Endothelial cell of umbilical vein (primary cell): ENCODE measurements around the gene FOLR1. TPM values are rescaled to one million over a fixed set of nuclear protein-coding genes. Genes with fewer than 3 reads are reported as not detected.

Source experiments
- BruUV-seq: library from RNA; stranded (reverse); fragments of 400-500 nt; replicated peaks from 2 replicates; lab custom pipeline; 2021; lab: Mats Ljungman, UMichigan
- CTCF ChIA-PET: fragments of 300-600, 350-600 bp; sonication (Branson Sonifier 250); formaldehyde crosslinking; loops from one replicate; lab custom pipeline; 2021; ENCODE audit warnings: antibody characterized with exemption, inconsistent platforms; lab: Charles Lee
- POLR2A ChIA-PET: fragments of 300-600, 350-600 bp; sonication (Branson Sonifier 250); formaldehyde crosslinking; loops from one replicate; lab custom pipeline; 2021; ENCODE audit warnings: antibody characterized with exemption, inconsistent platforms; lab: Charles Lee
- DNase-seq: peaks from one replicate; pipeline ENCODE4 v3.0.0-alpha.2; 2011; ENCODE audit warnings: low read depth, low spot score
- FAIRE-seq: peaks from 2 replicates; lab custom pipeline; 2011; peaks lifted over from hg19 to GRCh38; lab: Jason Lieb, UNC
- H2AFZ ChIP-seq: 2 replicates; pipeline ENCODE4 v1.6.0; 2012; ENCODE audit warnings: low read depth, low read length, control low read depth, inconsistent platforms
- H3K27ac ChIP-seq: 2 replicates; pipeline ENCODE4 v1.5.1; 2011; ENCODE audit warnings: low read depth, mild to moderate bottlenecking, control low read depth, low read length, moderate library complexity; ENCODE audit not compliant: insufficient read depth
- H3K27me3 ChIP-seq, 2 experiments: 2 replicates each; pipeline versions ENCODE4 v1.6.0 to v1.6.1; 2011; ENCODE audit warnings: low read length in 2 of 2, mixed read lengths in 1 of 2; ENCODE audit not compliant: control insufficient read depth in 2 of 2, insufficient read depth in 2 of 2
- H3K36me3 ChIP-seq, 2 experiments: 2 replicates in 1 of 2; 3 replicates in 1 of 2; pipeline ENCODE4 v1.5.1; 2011; ENCODE audit warnings: low read length in 2 of 2, mild to moderate bottlenecking in 1 of 2, moderate library complexity in 1 of 2; ENCODE audit not compliant: control insufficient read depth in 2 of 2, insufficient read depth in 2 of 2; ENCODE audit errors: extremely low read depth in 1 of 2
- H3K4me1 ChIP-seq: 3 replicates; pipeline ENCODE4 v1.5.1; 2011; ENCODE audit warnings: mild to moderate bottlenecking, low read length; ENCODE audit not compliant: control insufficient read depth, insufficient read depth; ENCODE audit errors: extremely low read depth
- H3K4me2 ChIP-seq: 2 replicates; pipeline ENCODE4 v1.6.1; 2011; ENCODE audit warnings: low read length, control low read depth, mixed read lengths; ENCODE audit not compliant: insufficient read depth
- H3K4me3 ChIP-seq, 3 experiments: fragments of 200-600 bp in 1 of 3; sonication (generic), shearing (Covaris generic) in 1 of 3; replicated peaks in 1 of 3; 2 replicates each; pipeline ENCODE4 v1.5.1; 2011 to 2016; ENCODE audit warnings: control low read depth in 3 of 3, low read length in 3 of 3, mild to moderate bottlenecking in 2 of 3, inconsistent platforms in 1 of 3, low read depth in 1 of 3, moderate library complexity in 1 of 3; ENCODE audit not compliant: insufficient read depth in 1 of 3
- H3K79me2 ChIP-seq: 2 replicates; pipeline ENCODE4 v1.6.0; 2012; ENCODE audit warnings: low read length, inconsistent platforms; ENCODE audit not compliant: control insufficient read depth, insufficient read depth
- H3K9ac ChIP-seq: replicated peaks from 2 replicates; pipeline ENCODE3; 2011; ENCODE audit warnings: low read length, control low read depth; ENCODE audit not compliant: insufficient read depth; ENCODE audit errors: extremely low read depth
- H3K9me1 ChIP-seq: replicated peaks from 3 replicates; pipeline ENCODE4 v1.6.0; 2011; ENCODE audit warnings: mild to moderate bottlenecking, low read length; ENCODE audit not compliant: control insufficient read depth, insufficient read depth; ENCODE audit errors: extremely low read depth
- H3K9me3 ChIP-seq: replicated peaks from 2 replicates; pipeline ENCODE4 v1.5.1; 2012; ENCODE audit warnings: low read length, inconsistent platforms; ENCODE audit not compliant: control insufficient read depth, insufficient read depth
- H4K20me1 ChIP-seq: replicated peaks from 2 replicates; pipeline ENCODE3; 2011; ENCODE audit warnings: mild to moderate bottlenecking, low read length; ENCODE audit not compliant: control insufficient read depth, insufficient read depth; ENCODE audit errors: extremely low read depth
- EZH2 ChIP-seq: IDR thresholded peaks from 2 replicates; pipeline ENCODE4 v1.6.1; 2012; ENCODE audit warnings: borderline replicate concordance, low read depth, mild to moderate bottlenecking, moderate library complexity, low read length, inconsistent platforms; ENCODE audit not compliant: severe bottlenecking
- FOS ChIP-seq: IDR thresholded peaks from 2 replicates; pipeline ENCODE4 v1.6.1; 2011; ENCODE audit warnings: mild to moderate bottlenecking, low read length, moderate library complexity, borderline replicate concordance; ENCODE audit not compliant: insufficient read depth
- GATA2 ChIP-seq: IDR thresholded peaks from 2 replicates; pipeline ENCODE4 v1.7.0; 2011; ENCODE audit warnings: low read depth, mild to moderate bottlenecking, moderate library complexity, mixed read lengths, low read length; ENCODE audit not compliant: insufficient read length, insufficient read depth
- JUN ChIP-seq: IDR thresholded peaks from 2 replicates; pipeline ENCODE4 v1.6.1; 2011; ENCODE audit warnings: borderline replicate concordance, low read depth; ENCODE audit not compliant: insufficient read length, insufficient read depth
- MYC ChIP-seq: IDR thresholded peaks from one replicate; pipeline ENCODE4 v1.6.1; 2011; ENCODE audit warnings: mild to moderate bottlenecking, low read depth, low read length
- POLR2A ChIP-seq: IDR thresholded peaks from 2 replicates; pipeline ENCODE4 v1.6.1; 2012; ENCODE audit warnings: low read depth, mild to moderate bottlenecking, control low read depth, low read length
- POLR2AphosphoS5 ChIP-seq: IDR thresholded peaks from 2 replicates; pipeline ENCODE4 v1.6.1; 2012; ENCODE audit warnings: low read depth, mild to moderate bottlenecking, control low read depth, low read length, moderate library complexity; ENCODE audit not compliant: insufficient read depth
- dilution Hi-C: fragments of 300-500 bp; cut with MboI; formaldehyde crosslinking; loops from one replicate; pipeline ENCODE4 v1.15.0; 2019; ENCODE audit warnings: low sequenced_read_pairs; ENCODE audit not compliant: extremely low pct_ligation_motif_present
- intact Hi-C: fragments of 100-400 bp; cut with micrococcal nuclease; formaldehyde crosslinking; loops from one replicate; pipeline ENCODE4 v1.10.0; 2022
- polyA plus RNA-seq, 4 experiments: library from polyadenylated mRNA; depleted of rRNA in 3 of 4; stranded (reverse) in 3 of 4; unstranded in 1 of 4; fragments of >200 nt; gene quantifications; 2 replicates each; pipeline versions ENCODE4 v1.2.1 to v1.2.3, GENCODE V29; 2011 to 2012; ENCODE audit warnings: missing spikeins in 1 of 4
- total RNA-seq: library from RNA; stranded (reverse); gene quantifications from 2 replicates; pipeline ENCODE4 v1.2.3, GENCODE V29; 2021
- TF ChIP-seq, protein P1 (sequence below), 2 donors: IDR thresholded peaks; 1 replicate in 1 of 2; 2 replicates in 1 of 2; pipeline ENCODE4 v1.5.1; 2011; ENCODE audit warnings: low read length in 2 of 2, mild to moderate bottlenecking in 2 of 2, moderate library complexity in 2 of 2, control low read depth in 1 of 2, inconsistent platforms in 1 of 2, low read depth in 1 of 2; ENCODE audit not compliant: insufficient read depth in 1 of 2; ENCODE audit errors: extremely low read depth in 1 of 2
- TF ChIP-seq, protein P2 (sequence below): IDR thresholded peaks from 2 replicates; pipeline ENCODE4 v1.6.1; 2011; ENCODE audit not compliant: insufficient read depth, insufficient read length

The FOLR1 gene
- total and polyA plus RNA-seq, 2 donors (not counting 3 experiments of a cell fraction or from before 2014, with no cell fraction given): not detected

DNA sequence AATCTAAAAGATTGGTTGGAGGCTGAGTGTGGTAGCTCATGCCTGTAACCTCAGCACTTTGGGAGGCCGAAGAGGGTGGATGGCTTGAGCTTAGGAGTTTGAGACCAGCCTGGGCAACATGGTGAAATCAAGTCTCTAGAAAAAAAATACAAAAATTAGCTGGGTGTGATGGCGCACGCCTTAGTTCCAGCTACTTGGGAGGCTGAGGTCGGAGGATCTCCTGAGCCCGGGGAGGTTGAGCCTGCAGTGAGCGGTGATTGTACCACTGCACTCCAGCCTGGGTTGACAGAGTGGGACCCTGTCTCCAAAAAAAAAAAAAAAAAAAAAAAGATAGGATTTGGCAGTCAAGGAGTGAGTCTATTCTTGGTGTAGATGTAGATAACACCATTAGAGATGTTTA is 10.6 kb downstream of the FOLR1 start:
- FAIRE-seq: no peak
- no peaks in the 10 kb centered on the region for H3K9me3 ChIP-seq
- H3K9me1 ChIP-seq: no peaks in the 10 kb centered on the region
- TF ChIP-seq GATA2 (no peak), MYC (no peak), JUN (no peak), POLR2AphosphoS5 (no peak), FOS (no peak), EZH2 (no peak), POLR2A (no peak)
- TF ChIP-seq, protein P1, sequence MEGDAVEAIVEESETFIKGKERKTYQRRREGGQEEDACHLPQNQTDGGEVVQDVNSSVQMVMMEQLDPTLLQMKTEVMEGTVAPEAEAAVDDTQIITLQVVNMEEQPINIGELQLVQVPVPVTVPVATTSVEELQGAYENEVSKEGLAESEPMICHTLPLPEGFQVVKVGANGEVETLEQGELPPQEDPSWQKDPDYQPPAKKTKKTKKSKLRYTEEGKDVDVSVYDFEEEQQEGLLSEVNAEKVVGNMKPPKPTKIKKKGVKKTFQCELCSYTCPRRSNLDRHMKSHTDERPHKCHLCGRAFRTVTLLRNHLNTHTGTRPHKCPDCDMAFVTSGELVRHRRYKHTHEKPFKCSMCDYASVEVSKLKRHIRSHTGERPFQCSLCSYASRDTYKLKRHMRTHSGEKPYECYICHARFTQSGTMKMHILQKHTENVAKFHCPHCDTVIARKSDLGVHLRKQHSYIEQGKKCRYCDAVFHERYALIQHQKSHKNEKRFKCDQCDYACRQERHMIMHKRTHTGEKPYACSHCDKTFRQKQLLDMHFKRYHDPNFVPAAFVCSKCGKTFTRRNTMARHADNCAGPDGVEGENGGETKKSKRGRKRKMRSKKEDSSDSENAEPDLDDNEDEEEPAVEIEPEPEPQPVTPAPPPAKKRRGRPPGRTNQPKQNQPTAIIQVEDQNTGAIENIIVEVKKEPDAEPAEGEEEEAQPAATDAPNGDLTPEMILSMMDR (IDR thresholded peaks at IDR 0.05; ENCODE audit: extremely low read depth in 1 of 2, insufficient read depth in 1 of 2, low read depth in 1 of 2, low read length in 2 of 2): no peak
- TF ChIP-seq, protein P2, sequence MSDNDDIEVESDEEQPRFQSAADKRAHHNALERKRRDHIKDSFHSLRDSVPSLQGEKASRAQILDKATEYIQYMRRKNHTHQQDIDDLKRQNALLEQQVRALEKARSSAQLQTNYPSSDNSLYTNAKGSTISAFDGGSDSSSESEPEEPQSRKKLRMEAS: no peak
- H3K4me2 ChIP-seq: no peak overlapping the region
- intact Hi-C loops: no loop called here
- H3K4me1 ChIP-seq: peaks cover 7% of the 10 kb centered on the region
- H3K79me2 ChIP-seq: no peaks in the 10 kb centered on the region
- ChIA-PET POLR2A (no interaction called here), CTCF (no interaction called here)
- no peaks in the 10 kb centered on the region for H3K36me3 ChIP-seq
- BruUV-seq: no TSS peak
- dilution Hi-C loops: no loop called here
- no peak overlapping the region for H3K4me3 ChIP-seq
- H4K20me1 ChIP-seq: no peaks in the 10 kb centered on the region
- no peak overlapping the region for H2AFZ ChIP-seq
- H3K9ac ChIP-seq: no peak overlapping the region
- no peaks in the 10 kb centered on the region for H3K27me3 ChIP-seq
- H3K27ac ChIP-seq: no peak overlapping the region
- no peak for DNase-seq
